Iris pigment epithelial cell (primary cell): ENCODE measurements around the gene MAPK10.

ENCODE experiments used
- DNase-seq: peaks from one replicate; pipeline ENCODE4 v3.0.0-alpha.2; 2011; ENCODE audit warnings: low read depth

The MAPK10 gene

DNA sequence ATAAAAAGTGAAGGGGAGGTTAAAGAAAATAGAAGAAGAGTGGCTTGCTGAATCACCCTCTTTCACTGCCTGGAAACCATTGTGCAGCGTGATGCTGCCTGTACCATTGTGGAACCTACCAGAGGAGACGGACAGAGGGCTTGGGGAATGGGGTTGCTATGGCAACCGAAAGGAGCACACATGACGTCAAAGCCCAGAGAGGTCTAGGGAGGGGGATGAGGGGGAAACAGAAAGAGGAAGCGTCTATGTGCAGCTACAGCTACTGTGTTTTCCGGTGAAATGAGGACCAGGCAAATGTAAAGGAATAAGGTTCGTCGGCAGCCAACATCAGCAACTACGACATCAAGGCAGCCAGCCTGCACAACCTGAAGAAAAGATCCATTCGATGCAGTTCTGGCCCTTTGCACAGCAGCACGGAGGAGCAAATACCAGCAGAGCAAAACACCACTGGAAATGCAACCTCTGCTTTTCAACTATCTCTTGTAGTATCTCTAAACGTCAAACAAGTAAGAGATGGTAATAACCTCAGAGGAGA is at the start of gene MAPK10:
TSS of gene MAPK10 (minus strand) at position 110 of the 535 bp plus-strand sequence.
- DNase-seq, result peak; percentile 96

DNA sequence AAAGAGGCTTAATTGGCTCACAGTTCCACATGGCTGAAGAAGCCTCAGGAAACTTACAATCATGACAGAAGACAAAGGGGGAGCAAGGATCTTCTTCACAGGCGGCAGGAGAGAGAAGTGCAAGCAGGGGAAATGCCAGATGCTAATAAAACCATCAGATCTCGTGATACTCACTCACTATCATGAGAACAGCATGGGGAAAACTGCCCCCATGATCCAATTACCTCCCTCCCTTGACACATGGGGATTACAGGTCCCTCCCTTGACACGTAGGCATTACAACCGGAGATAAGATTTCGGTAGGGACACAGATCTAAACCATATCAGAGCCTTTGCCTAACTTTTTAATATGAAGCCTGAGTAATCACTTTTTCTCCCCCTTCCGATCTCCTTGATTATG is 43.7 kb upstream of the MAPK10 start:
- no peak for DNase-seq

- DNase-seq, result no peak
Measured at GRCh38 chr4:86401826-86402225, 42.0 kb upstream of the MAPK10 start.

GRCh38 chr4:86400216-86400615 is 40.4 kb upstream of the MAPK10 start:
- peak; percentile 76 for DNase-seq

DNA sequence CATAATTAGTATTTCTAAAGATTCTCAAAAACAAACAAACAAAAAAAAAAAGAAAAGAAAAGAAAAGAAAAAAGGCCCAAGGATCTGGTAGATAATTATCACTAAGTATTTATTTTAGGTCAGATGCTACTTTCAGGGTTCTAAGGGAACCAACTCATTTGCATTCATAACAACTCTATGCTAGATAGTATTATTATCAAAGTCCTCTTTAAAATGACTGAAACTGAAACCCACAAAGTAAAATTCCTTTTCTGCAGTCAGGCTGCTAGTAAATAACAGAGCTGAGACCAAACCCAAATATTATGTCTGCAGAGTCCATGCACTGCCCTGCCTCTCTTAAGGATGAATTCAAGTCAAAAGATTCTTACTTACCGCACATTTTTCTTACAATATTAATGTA is 38.3 kb upstream of the MAPK10 start:
- DNase-seq, result no peak

DNA sequence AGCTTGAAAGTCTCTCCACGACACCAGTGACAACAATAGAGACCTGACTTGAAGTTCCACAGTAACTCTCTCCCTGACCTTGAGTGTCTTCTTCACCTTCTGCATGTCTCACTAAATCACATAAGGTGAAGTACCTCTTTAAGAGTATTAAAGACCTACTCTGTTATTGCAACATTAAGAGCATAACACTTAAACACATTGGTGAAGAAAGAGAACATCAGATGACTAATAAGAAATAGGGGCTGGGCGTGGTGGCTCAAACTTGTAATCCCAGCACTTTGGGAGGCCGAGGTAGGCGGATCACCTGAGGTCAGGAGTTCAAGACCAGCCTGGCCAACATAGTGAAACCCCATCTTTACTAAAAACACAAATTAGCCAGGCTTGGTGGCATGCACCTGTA is 33.9 kb upstream of the MAPK10 start:
- DNase-seq, result no peak

DNA sequence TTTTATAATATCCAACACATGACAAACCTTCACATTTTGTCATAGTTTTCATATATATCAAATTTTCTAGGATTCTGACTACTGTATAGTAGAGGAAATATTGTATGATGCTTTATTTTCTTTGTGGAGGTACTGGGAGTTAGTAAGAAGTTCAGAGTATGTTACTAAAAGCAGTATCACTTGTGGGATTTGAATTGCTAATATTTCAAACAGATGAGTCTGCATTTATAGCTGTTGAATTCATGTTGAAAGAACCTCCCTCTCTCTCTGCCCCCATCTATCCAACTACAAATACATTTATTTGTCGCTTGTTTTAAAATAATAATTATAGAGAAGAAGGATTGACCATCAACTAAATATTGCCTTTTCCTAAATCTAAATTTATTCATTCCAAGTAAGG is 29.8 kb upstream of the MAPK10 start:
- DNase-seq, result no peak

DNA sequence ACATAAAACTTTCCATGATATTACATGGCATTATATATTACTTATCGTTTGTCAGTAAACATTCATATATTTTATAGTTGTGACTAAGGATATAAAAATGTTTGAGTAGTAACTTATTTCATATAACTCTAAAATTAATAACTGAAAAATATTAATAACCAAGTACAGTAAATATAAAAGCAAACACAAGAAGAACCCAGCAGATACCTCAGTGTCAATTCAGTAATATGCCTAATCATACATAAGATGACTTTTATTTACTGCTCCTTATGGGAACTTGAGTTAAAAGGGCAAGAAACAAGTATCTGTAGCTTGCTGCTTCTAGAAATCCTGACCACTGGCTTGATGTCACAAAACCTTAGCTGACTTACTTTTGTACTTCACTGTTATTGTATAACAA is 28.4 kb upstream of the MAPK10 start:
- no peak for DNase-seq

GRCh38 chr4:86386817-86387415 is 27.1 kb upstream of the MAPK10 start:
- DNase-seq, result no peak

- no peak for DNase-seq
Measured at GRCh38 chr4:86386201-86386600, 26.3 kb upstream of the MAPK10 start.

DNA sequence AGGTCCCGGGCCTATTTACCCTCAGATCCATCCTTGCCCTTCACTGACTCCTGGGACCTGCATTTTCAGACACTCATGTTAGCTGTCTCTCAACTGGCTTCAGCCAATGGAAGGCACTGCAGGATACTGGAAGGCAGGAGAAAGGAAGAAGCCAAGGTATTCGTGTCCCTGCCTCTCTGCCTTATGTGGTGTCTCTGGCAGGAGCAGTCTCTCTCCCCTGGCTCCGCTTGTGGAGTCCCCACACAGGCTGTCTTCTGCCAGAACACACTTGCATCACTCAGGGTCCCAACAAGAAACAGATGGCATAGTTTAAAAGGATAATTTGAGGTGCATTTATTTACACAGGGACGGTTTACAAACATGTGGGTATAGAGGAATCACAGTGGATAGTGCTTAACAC is 21.6 kb upstream of the MAPK10 start:
- DNase-seq, result no peak

GRCh38 chr4:86380181-86380724 is 20.4 kb upstream of the MAPK10 start:
- no peak for DNase-seq

DNA sequence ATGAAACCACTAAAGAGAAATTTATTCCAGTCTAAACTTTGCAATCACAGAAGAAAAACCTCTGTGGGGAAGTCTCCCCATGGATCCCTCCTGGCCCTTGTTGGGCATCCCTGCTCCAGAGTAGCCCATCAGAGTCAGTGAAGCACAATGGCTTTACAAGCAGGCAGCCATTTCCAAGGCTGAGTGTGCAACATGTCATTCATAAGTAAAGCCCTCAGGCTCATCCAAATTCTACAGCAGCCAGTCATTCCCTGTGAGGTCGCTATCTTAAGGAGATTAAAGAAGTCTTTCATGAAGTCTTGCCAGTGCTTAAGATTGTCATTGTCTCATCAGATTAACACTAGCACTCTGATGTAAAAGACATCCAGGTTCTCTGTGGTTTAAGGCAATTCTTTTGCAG is 17.0 kb upstream of the MAPK10 start:
- no peak for DNase-seq

- DNase-seq, result no peak
Measured at GRCh38 chr4:86368433-86368832, 8.6 kb upstream of the MAPK10 start.

DNA sequence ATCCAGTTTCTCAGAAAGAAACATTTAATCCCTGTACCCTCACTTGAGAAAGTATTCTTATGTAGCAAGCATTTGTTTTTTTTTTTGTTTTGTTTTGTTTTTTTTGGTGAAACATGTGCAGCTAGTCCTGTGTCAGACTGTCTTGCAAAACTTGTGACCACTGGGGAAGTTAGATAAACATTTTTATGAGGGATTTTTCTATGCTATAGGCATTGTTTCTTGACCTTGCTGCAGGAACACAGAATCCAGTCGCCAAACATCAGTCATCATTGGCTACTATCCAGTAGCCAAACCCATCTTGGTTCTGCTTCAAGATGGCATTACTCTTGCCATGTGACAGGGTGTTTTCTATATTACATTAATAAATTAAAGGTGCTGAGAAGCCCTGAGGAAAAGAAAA is 7.7 kb upstream of the MAPK10 start:
- DNase-seq, result peak; percentile 39

DNA sequence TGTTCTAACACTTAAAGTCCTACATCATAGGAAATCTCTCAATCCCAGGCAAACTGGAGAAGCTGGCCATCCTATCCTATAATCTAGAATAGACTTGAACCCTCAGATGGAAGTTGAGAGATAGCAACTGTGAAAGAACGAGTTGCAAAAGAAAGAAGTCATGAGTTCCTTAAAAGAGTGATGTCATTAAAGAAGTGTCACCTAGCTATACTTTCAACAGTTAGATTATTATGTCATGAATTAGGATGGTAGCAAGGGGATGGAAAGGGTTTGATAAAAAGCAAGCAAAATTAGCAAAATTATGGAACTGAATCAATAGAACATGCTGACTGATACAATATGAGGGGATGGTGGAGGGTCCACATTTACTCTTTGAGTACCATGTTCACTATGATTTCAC is 7.1 kb upstream of the MAPK10 start:
- no peak for DNase-seq

DNA sequence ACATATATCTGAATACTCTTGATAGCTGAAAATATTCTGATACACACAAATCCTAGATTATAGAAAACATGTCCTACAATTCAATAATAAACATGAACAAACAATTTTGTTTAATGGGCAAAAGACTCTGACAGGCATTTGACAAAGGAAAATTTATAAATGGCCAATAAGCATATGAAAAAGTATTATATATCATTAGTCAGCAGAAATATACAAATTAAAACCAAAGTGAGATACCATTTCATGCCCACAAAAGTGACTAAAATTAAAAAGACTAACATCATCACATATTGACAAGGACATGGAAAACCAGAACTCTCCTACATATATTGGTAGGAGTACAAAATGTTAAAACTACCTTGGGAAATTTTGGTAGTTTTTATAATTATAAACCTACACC is 2.7 kb upstream of the MAPK10 start:
- no peak for DNase-seq

GRCh38 chr4:86358257-86358656 is 1.6 kb downstream of the MAPK10 start:
- peak; percentile 64 for DNase-seq

DNA sequence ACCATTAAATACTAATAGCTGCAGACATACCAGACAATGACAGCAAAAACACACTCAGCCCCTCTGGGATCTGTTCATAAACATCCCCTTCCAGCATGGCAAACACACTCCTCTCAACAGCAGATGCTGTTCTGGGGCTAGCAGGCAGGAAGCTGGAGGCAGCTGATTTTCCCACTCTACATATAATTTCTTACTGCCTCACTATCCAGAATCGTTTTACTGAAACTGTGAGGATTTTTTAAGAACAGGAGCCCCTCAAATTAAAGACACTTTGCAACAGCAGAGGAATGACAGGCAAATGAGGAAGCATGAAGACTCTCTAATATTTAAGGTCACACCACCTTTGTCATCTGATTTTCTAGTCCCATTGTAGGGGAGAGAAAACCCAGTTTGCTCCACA is 2.2 kb downstream of the MAPK10 start:
- DNase-seq, result no peak

- no peak for DNase-seq
Measured at GRCh38 chr4:86356425-86357210, 3.2 kb downstream of the MAPK10 start.

DNA sequence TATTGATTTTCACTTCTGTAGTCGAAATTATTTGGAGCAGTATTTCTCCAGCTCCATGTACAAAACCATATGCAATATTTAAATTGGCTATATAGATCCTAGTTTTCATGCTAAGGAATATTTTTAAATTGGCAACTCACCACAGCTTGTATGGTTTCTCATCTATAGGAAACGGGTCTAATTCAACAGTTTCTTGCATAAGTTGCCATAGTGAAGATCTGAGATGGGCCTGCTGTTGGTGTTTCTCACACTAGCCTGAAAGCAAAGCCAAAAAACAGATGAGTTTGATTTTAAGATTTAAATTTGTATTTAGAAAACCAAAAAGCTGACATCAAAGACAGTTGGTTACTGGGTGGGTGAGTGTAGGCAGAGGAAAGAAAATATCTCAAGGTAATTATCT is 5.5 kb downstream of the MAPK10 start:
- DNase-seq, result no peak

DNA sequence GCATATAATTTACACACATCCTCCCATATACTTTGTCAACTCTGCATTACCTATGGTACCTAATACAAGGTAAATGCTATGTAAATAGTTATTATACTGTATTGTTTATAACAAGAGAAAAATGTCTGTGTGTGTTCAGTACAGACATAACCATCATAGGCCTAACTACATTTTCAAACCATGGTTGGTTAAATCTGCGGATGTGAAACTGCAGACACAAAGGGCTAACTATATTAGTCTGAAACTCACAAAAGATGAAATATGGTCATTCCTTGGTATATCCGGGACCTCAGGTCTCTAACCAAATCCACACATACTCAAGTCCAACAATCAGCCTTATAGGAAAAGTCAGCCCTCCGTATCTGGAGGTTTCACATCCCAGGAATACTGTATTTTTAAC is 13.5 kb downstream of the MAPK10 start:
- no peak for DNase-seq

GRCh38 chr4:86344127-86344526 is 15.7 kb downstream of the MAPK10 start:
- DNase-seq, result no peak
